HepG2 (cell line): Measurements from ENCODE around the gene ZNF625. TPM values are rescaled to one million over a fixed set of nuclear protein-coding genes. Genes with fewer than 3 reads are reported as not detected.

Source experiments
- ATF5 ChIP-seq: sonication (generic); formaldehyde crosslinking; IDR thresholded peaks from 2 replicates; pipeline ENCODE4 v1.4.0; 2020; ENCODE audit warnings: mild to moderate bottlenecking, low read depth, missing genetic modification reagents
- DDIT3 ChIP-seq: sonication (generic); formaldehyde crosslinking; IDR thresholded peaks from 2 replicates; pipeline ENCODE4 v1.4.0; 2020; ENCODE audit warnings: mild to moderate bottlenecking, missing genetic modification reagents
- FOXM1 ChIP-seq: sonication (generic); formaldehyde crosslinking; IDR thresholded peaks from 2 replicates; pipeline ENCODE4 v1.5.0; 2020; ENCODE audit warnings: missing genetic modification reagents
- FOXO4 ChIP-seq: sonication (generic); formaldehyde crosslinking; conservative IDR thresholded peaks from 2 replicates; pipeline ENCODE4 v1.8.1; 2023; ENCODE audit warnings: missing genetic modification reagents
- MZF1 ChIP-seq: sonication (generic); formaldehyde crosslinking; IDR thresholded peaks from 2 replicates; pipeline ENCODE4 v1.8.1; 2023; ENCODE audit warnings: mild to moderate bottlenecking, missing genetic modification reagents, borderline replicate concordance
- PLSCR1 ChIP-seq: sonication (generic); formaldehyde crosslinking; IDR thresholded peaks from 2 replicates; pipeline ENCODE4 v1.5.0; 2020; ENCODE audit warnings: missing genetic modification reagents, mild to moderate bottlenecking, borderline replicate concordance
- SMAD9 ChIP-seq: sonication (generic); formaldehyde crosslinking; IDR thresholded peaks from 2 replicates; pipeline ENCODE4 v1.5.1; 2020; ENCODE audit warnings: mild to moderate bottlenecking, missing genetic modification reagents
- SMC3 ChIP-seq: IDR thresholded peaks from 2 replicates; pipeline ENCODE4 v1.6.1; 2011; ENCODE audit warnings: low read length, improper control_type of control experiment
- SUZ12 ChIP-seq: fragments of 150-350 bp; IDR thresholded peaks from 2 replicates; pipeline ENCODE4 v1.6.1; 2014; ENCODE audit warnings: low read depth, low read length
- TBP ChIP-seq: sonication (generic); formaldehyde crosslinking; IDR thresholded peaks from 2 replicates; pipeline ENCODE4 v1.5.0; 2020; ENCODE audit warnings: missing genetic modification reagents
- TFDP1 ChIP-seq: IDR thresholded peaks from 2 replicates; pipeline ENCODE4 v1.6.1; 2016; ENCODE audit warnings: missing compliant biosample characterization, missing genetic modification reagents, borderline replicate concordance
- XRCC5 ChIP-seq: fragments of 200-400 bp; formaldehyde crosslinking; optimal IDR thresholded peaks from 2 replicates; pipeline ENCODE3; 2017; ENCODE audit warnings: mild to moderate bottlenecking, low read length
- YEATS4 ChIP-seq: sonication (generic); formaldehyde crosslinking; IDR thresholded peaks from 2 replicates; pipeline ENCODE4 v1.4.0; 2020; ENCODE audit warnings: missing genetic modification reagents, borderline replicate concordance
- ZFP36 ChIP-seq: fragments of 150-350 bp; IDR thresholded peaks from 2 replicates; pipeline ENCODE4 v1.6.1; 2018; ENCODE audit warnings: borderline replicate concordance, low read length, low read depth; ENCODE audit not compliant: partially characterized antibody
- ZMAT3 ChIP-seq: sonication (generic); formaldehyde crosslinking; conservative IDR thresholded peaks from 2 replicates; pipeline ENCODE4 v1.7.0; 2021; ENCODE audit warnings: missing genetic modification reagents
- ZNF276 ChIP-seq: sonication (generic); formaldehyde crosslinking; IDR thresholded peaks from 2 replicates; pipeline ENCODE4 v1.4.0; 2020; ENCODE audit warnings: mild to moderate bottlenecking, low read depth, missing genetic modification reagents
- ZNF547 ChIP-seq: sonication (generic); formaldehyde crosslinking; IDR thresholded peaks from 2 replicates; pipeline ENCODE4 v1.5.1; 2020; ENCODE audit warnings: mild to moderate bottlenecking, missing genetic modification reagents
- ZNF713 ChIP-seq: sonication (generic); formaldehyde crosslinking; IDR thresholded peaks from 2 replicates; pipeline ENCODE4 v1.4.0; 2020; ENCODE audit warnings: mild to moderate bottlenecking, missing genetic modification reagents
- ZNF768 ChIP-seq: sonication (generic); formaldehyde crosslinking; IDR thresholded peaks from 2 replicates; pipeline ENCODE4 v1.4.0; 2020; ENCODE audit warnings: missing genetic modification reagents
- ZNF782 ChIP-seq: sonication (generic); formaldehyde crosslinking; IDR thresholded peaks from 2 replicates; pipeline ENCODE4 v1.4.0; 2020; ENCODE audit warnings: missing genetic modification reagents, mild to moderate bottlenecking, borderline replicate concordance
- ZSCAN21 ChIP-seq: sonication (generic); formaldehyde crosslinking; IDR thresholded peaks from 2 replicates; pipeline ENCODE4 v1.8.0; 2022; ENCODE audit warnings: mild to moderate bottlenecking, missing genetic modification reagents, moderate library complexity, borderline replicate concordance
- polyA plus RNA-seq, 8 experiments: library from polyadenylated mRNA; depleted of rRNA in 3 of 8; stranded (reverse) in 7 of 8; unstranded in 1 of 8; fragments of >200 nt; fragmentation: Illumina TruSeq in 4 of 8; extraction: Trizol in 4 of 8; gene quantifications; 2 replicates each; pipeline versions ENCODE4 v1.2.1 to v1.2.3, GENCODE V29; 2011 to 2016; ENCODE audit warnings: low read depth in 4 of 8, missing spikeins in 1 of 8, mixed read lengths in 1 of 8; ENCODE audit not compliant: insufficient read depth in 1 of 8
- total RNA-seq, 5 experiments: library from RNA; depleted of rRNA; stranded (reverse); fragments of >200 nt; fragmentation: Illumina TruSeq; extraction: Trizol; gene quantifications; 2 replicates each; pipeline ENCODE4 v1.2.3, GENCODE V29; 2016; ENCODE audit warnings: low read depth in 1 of 5

The ZNF625 gene
- total and polyA plus RNA-seq, 2 of the 13 experiments (the other 11 are each of a cell fraction or from before 2014, with no cell fraction given), result 1.7 to 12.2 TPM

- TF ChIP-seq PLSCR1 (CRISPR knock-in tag) (no peak), TFDP1 (CRISPR knock-in tag) (peak; percentile 38; the same call in 1 of the 2 replicates), XRCC5 (peak; percentile 62), ZNF768 (CRISPR knock-in tag) (peak; percentile 20; the same call in 1 of the 2 replicates), ZNF713 (CRISPR knock-in tag) (peak; percentile 76; the same call in 1 of the 2 replicates), ATF5 (CRISPR knock-in tag) (peak; percentile 84; the same call in 1 of the 2 replicates), MZF1 (CRISPR knock-in tag) (no peak), ZNF276 (0 out of 2 replicates have a peak, but pooled peaks have one; percentile 56), ZFP36 (no peak), ZSCAN21 (CRISPR knock-in tag) (0 out of 2 replicates have a peak, but pooled peaks have one; percentile 58), FOXM1 (CRISPR knock-in tag) (no peak), ZNF782 (0 out of 2 replicates have a peak, but pooled peaks have one; percentile 63), SUZ12 (no peak), SMAD9 (CRISPR knock-in tag) (peak; percentile 38; the same call in 1 of the 2 replicates), DDIT3 (CRISPR knock-in tag) (no peak), TBP (CRISPR knock-in tag) (no peak), YEATS4 (CRISPR knock-in tag) (peak; percentile 69), ZMAT3 (no peak), FOXO4 (no peak), SMC3 (no peak), ZNF547 (CRISPR knock-in tag) (peak; percentile 57)
Measured at GRCh38 chr19:12156223-12157058, at the start of gene ZNF625 (continued).
